ENCODE results near the gene ACSL3.
"Not testable (repeated sequence)": the region's sequence is repeated elsewhere in the genome, so short reads cannot be mapped to it uniquely, and the experiment has no call there.

The ACSL3 gene

GRCh38 chr2:222851956-222852617, 8.7 kb upstream of the ACSL3 start:
- DNase-seq (ENCODE audit: low read depth in 2 of 2): no peak

GRCh38 chr2:222854773-222855700, 5.8 kb upstream of the ACSL3 start:
- DNase-seq (ENCODE audit: low read depth in 2 of 2): no peak

- no peak for DNase-seq (ENCODE audit: low read depth in 2 of 2)
Measured at GRCh38 chr2:222859786-222860612, 837 bp upstream of the ACSL3 start.

GRCh38 chr2:222861411-222862105, 722 bp downstream of the ACSL3 start:
- peak; percentile 14 to 31 for DNase-seq (ENCODE audit: low read depth in 2 of 2)

- no peak for DNase-seq (ENCODE audit: low read depth in 2 of 2)
Measured at GRCh38 chr2:222862106-222862908, 1.5 kb downstream of the ACSL3 start.

- DNase-seq (ENCODE audit: low read depth in 2 of 2): no peak
Measured at GRCh38 chr2:222862909-222863544, 2.2 kb downstream of the ACSL3 start.

GRCh38 chr2:222864296-222864695, 3.5 kb downstream of the ACSL3 start:
- no peak for DNase-seq (ENCODE audit: low read depth in 2 of 2)

- no peak for DNase-seq (ENCODE audit: low read depth in 2 of 2)
Measured at GRCh38 chr2:222865301-222865700, 4.5 kb downstream of the ACSL3 start.

- DNase-seq (ENCODE audit: low read depth in 2 of 2): no peak
Measured at GRCh38 chr2:222866358-222866960, 5.6 kb downstream of the ACSL3 start.

- not testable (repeated sequence) for DNase-seq (ENCODE audit: low read depth in 2 of 2)
Measured at GRCh38 chr2:222868560-222869251, 7.9 kb downstream of the ACSL3 start.

- DNase-seq (ENCODE audit: low read depth in 2 of 2): no peak
Measured at GRCh38 chr2:222869252-222869560, 8.4 kb downstream of the ACSL3 start.

- DNase-seq (ENCODE audit: low read depth in 2 of 2): no peak
Measured at GRCh38 chr2:222871291-222871690, 10.5 kb downstream of the ACSL3 start.

- no peak for DNase-seq (ENCODE audit: low read depth in 2 of 2)
Measured at GRCh38 chr2:222872551-222872950, 11.7 kb downstream of the ACSL3 start.

- DNase-seq (ENCODE audit: low read depth in 2 of 2): no peak
Measured at GRCh38 chr2:222875482-222875881, 14.6 kb downstream of the ACSL3 start.

GRCh38 chr2:222876947-222877346, 16.1 kb downstream of the ACSL3 start:
- DNase-seq (ENCODE audit: low read depth in 2 of 2): no peak

GRCh38 chr2:222877556-222878300, 16.9 kb downstream of the ACSL3 start:
- no peak for DNase-seq (ENCODE audit: low read depth in 2 of 2)

- DNase-seq (ENCODE audit: low read depth in 2 of 2): no peak
Measured at GRCh38 chr2:222878301-222878876, 17.6 kb downstream of the ACSL3 start.

- DNase-seq (ENCODE audit: low read depth in 2 of 2): no peak
Measured at GRCh38 chr2:222878877-222879603, 18.2 kb downstream of the ACSL3 start.
